Measurements from ENCODE around the gene ZNF282. TPM values are rescaled to one million over a fixed set of nuclear protein-coding genes. Genes with fewer than 3 reads are reported as not detected.

Gene ZNF282
- total and polyA plus RNA-seq, 2 donors from 2014 or later = 9.3 to 24.5 TPM

GRCh38 chr7:149147752-149148653, 47.3 kb upstream of the ZNF282 start:
- no peaks in the 10 kb centered on the region for H3K36me3 ChIP-seq (ENCODE audit: control insufficient read depth in 2 of 3, insufficient read depth in 3 of 3, low read length in 3 of 3)
- peak; percentile 57 to 88 (median 73) for DNase-seq
- no peaks in the 10 kb centered on the region for H3K27me3 ChIP-seq (ENCODE audit: control insufficient read depth, insufficient read depth, low read length)
- H3K9ac ChIP-seq (ENCODE audit: low read length in 3 of 3) = peak overlapping the region; percentile 36 to 88 (median 85)
- H3K9me3 ChIP-seq (ENCODE audit: control insufficient read depth in 2 of 3, insufficient read depth in 1 of 3, low read length in 3 of 3) = no peaks in the 10 kb centered on the region
- no peak for FAIRE-seq
- no peak for TF ChIP-seq CTCF (IDR thresholded peaks at IDR 0.05; ENCODE audit: borderline replicate concordance, extremely low read depth, insufficient read depth)
- intact Hi-C loops (cut with DNase I) = no loop called here
- H3K4me1 ChIP-seq (ENCODE audit: control insufficient read depth in 2 of 3, insufficient read depth in 2 of 3, low read depth in 1 of 3, low read length in 3 of 3) = peaks cover 0 to 4% (median 0%) of the 10 kb centered on the region in 3 donors
- H3K27ac ChIP-seq (ENCODE audit: low read depth in 2 of 2, low read length in 2 of 2) = peak overlapping the region; percentile 74 to 91
- peak overlapping the region; percentile 70 to 96 (median 74) for H3K4me3 ChIP-seq (ENCODE audit: low read length in 3 of 3)

- Histone ChIP-seq H3K9ac (ENCODE audit: low read length in 3 of 3) (no peak overlapping the region), H3K9me3 (ENCODE audit: control insufficient read depth in 2 of 3, insufficient read depth in 1 of 3, low read length in 3 of 3) (no peaks in the 10 kb centered on the region), H3K4me1 (ENCODE audit: control insufficient read depth in 2 of 3, insufficient read depth in 2 of 3, low read depth in 1 of 3, low read length in 3 of 3) (peaks cover 0 to 4% (median 0%) of the 10 kb centered on the region in 3 donors), H3K27ac (ENCODE audit: low read depth in 2 of 2, low read length in 2 of 2) (no peak overlapping the region), H3K27me3 (ENCODE audit: control insufficient read depth, insufficient read depth, low read length) (no peaks in the 10 kb centered on the region), H3K36me3 (ENCODE audit: control insufficient read depth in 2 of 3, insufficient read depth in 3 of 3, low read length in 3 of 3) (no peaks in the 10 kb centered on the region), H3K4me3 (ENCODE audit: low read length in 3 of 3) (no peak overlapping the region)
- intact Hi-C loops (cut with DNase I) = no loop called here
- FAIRE-seq (no peak), DNase-seq (no peak)
- TF ChIP-seq CTCF (IDR thresholded peaks at IDR 0.05; ENCODE audit: borderline replicate concordance, extremely low read depth, insufficient read depth) = no peak
Measured at GRCh38 chr7:149150981-149151380, 44.4 kb upstream of the ZNF282 start.

- intact Hi-C loops (cut with DNase I) = no loop called here
Measured at GRCh38 chr7:149153346-149153745, 42.0 kb upstream of the ZNF282 start.

More at GRCh38 chr7:149153346-149153745, 42.0 kb upstream of the ZNF282 start:
- FAIRE-seq (no peak), DNase-seq (no peak)
- Histone ChIP-seq H3K27ac (ENCODE audit: low read depth in 2 of 2, low read length in 2 of 2) (no peak overlapping the region), H3K27me3 (ENCODE audit: control insufficient read depth, insufficient read depth, low read length) (no peaks in the 10 kb centered on the region), H3K36me3 (ENCODE audit: control insufficient read depth in 2 of 3, insufficient read depth in 3 of 3, low read length in 3 of 3) (no peaks in the 10 kb centered on the region), H3K4me3 (ENCODE audit: low read length in 3 of 3) (no peak overlapping the region), H3K9ac (ENCODE audit: low read length in 3 of 3) (no peak overlapping the region), H3K9me3 (ENCODE audit: control insufficient read depth in 2 of 3, insufficient read depth in 1 of 3, low read length in 3 of 3) (no peaks in the 10 kb centered on the region), H3K4me1 (ENCODE audit: control insufficient read depth in 2 of 3, insufficient read depth in 2 of 3, low read depth in 1 of 3, low read length in 3 of 3) (peaks cover 0 to 2% (median 0%) of the 10 kb centered on the region in 3 donors)
- TF ChIP-seq CTCF (IDR thresholded peaks at IDR 0.05; ENCODE audit: borderline replicate concordance, extremely low read depth, insufficient read depth) = no peak
